ENCODE data around the gene NR2F1-AS1.
"Not testable (repeated sequence)": the region's sequence is repeated elsewhere in the genome, so short reads cannot be mapped to it uniquely, and the experiment has no call there.

Gene NR2F1-AS1

DNA sequence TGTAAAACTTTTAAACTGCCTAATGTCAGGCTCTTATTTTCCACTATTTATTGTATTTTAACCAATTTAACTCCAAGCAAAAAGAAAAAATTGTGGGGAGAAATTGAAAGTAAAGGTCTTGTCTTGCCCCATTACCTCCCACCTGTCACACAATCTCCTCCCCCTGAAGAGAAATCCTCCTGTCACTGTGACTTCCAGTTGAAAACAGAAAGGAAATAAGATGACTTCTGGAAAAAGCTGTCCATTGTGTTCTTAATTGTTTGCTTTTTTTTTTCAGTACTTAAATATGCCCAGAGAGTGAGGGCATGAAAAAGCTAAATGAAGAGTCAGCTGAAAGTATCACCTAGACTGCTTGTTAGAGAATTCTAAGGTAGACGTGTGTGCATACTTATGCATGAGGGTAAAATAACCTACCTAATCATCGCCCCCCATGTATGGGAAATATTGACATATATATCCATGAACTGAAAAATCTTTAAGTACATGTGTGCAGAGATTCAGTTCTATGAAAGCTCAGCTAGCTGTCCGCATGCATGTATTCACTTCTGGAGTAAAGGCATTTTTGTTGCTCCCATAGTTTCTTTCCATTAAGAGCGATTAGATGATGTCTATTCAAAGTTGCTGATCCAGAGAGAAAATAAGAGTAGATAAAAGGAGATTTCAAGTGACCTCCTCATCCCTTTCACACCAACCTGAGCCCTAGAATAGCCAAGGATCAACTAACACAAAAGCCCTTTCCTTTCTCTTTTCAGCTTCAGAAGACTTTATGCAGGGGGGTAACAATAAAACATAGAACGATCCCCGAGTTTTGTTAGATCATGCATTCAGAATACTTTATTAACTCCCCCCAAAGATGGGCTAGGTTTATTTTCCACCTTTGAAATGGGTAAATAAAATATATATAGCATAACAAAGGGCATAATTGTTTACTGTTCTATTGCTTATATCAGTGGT lies 5.3 kb downstream of the NR2F1-AS1 start:
- no peak for DNase-seq

DNA sequence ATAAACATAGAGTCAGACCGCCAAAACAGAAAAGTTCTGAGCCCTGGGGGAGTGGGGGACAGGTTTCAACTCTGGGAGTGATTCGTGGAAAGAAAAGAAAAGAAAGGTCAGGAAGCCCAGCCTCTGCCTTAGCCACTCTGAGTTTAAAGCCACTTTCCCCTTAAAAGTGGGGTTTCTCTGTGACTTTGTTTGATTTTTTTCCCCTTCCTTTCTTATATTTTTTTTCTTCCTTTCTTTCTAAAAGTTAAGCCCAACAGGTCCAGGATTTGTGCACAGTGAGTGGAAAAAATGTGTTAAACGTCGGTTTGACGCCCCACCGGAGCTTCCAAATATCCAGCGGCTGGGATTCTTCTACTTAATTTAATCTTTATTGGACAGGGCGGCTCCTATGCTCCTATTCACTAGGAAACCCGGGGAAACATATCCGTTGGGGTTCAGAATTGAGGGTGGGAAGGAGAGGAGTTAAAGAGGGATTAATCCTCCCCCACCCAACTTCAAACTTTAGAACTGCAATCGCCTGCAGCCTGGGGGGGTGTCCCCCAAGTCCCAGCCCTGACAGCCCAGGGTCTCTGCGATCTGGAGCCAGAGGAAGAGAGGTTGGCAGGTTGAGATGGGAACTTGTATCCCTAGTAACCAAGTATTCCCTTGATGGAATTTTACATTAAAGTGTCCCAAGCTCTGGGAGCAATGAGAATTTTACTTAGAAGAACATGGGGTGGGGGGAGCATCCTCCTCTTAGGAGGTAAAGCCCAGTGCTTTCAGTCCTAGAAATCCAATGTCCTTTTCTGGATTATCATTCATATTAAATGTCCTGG lies 6.3 kb downstream of the NR2F1-AS1 start:
- no peak for DNase-seq

DNA sequence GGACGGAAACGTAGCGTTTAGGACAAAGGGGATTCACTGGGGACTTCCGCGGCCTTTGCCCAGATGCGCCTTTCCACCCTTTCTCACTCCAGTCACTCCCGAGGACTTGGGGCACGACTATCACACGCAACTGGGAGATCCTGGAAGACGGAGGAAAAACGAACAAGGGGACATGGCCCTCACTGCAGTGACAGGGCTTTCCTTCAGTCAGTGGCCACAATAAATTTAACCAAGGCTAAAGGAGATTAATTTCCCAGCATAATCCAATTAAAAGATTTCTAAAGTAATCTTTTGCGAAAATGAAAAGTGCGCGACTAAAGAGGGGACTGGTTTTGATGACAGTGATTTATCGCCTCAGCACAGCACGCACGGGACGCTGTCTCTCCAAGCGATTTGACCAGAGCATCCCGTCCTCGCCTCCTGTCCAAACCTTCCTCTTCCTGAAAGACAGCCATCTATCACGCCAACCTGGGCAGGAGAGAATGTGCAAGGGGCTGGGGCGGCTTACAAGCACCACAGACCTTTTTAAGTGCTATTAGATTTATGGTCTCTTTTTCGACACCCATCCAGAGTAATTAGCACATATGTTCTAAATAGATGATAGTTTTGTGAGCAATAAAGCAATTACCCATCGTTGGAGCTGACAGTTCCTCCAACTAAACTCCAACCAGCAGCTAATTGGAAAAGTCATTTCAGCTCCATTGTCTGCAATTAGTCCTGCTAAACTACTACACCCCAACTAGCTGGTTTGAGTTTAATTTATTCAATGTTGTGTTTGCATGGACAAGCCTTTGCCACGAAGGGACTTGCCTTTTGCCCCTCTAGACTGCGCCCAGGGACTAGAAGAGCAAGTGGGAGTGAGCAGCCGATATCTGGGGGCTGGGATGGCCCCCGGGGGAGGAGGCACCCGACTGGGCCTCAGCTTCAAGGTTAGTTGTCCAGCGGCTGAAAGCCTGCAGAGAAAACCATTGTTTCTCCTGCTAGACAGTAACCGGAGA lies 7.4 kb downstream of the NR2F1-AS1 start:
- DNase-seq = no peak

GRCh38 chr5:93572608-93573353 lies 8.2 kb downstream of the NR2F1-AS1 start:
- no peak for DNase-seq

DNA sequence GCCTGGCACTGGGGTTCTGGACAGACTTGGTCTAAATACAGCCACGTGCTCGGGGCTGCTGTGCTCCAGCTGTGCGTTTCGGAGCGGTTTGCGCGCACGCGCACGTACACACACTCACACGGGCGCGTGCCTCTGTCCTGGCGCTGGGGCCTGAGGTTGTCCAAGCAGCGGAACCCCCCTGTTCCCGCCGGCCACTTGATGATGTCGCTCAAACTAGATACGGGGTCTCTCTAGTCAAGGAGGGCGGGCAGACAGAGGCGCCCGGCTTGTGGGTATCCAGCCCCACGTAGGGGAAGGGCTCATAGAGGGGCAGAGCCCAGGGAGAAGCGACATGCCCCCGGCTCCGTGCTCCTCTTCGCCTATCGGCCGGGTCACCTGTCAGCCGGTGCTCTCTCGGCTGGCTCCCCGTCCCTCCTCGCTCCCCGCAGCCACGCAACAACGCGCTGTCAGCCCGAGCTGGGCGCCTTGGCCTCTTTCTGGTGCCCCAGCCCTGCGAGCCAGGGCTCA lies 8.9 kb downstream of the NR2F1-AS1 start:
- no peak for DNase-seq

- DNase-seq = no peak
Observed at GRCh38 chr5:93571114-93571949, 9.7 kb downstream of the NR2F1-AS1 start.

DNA sequence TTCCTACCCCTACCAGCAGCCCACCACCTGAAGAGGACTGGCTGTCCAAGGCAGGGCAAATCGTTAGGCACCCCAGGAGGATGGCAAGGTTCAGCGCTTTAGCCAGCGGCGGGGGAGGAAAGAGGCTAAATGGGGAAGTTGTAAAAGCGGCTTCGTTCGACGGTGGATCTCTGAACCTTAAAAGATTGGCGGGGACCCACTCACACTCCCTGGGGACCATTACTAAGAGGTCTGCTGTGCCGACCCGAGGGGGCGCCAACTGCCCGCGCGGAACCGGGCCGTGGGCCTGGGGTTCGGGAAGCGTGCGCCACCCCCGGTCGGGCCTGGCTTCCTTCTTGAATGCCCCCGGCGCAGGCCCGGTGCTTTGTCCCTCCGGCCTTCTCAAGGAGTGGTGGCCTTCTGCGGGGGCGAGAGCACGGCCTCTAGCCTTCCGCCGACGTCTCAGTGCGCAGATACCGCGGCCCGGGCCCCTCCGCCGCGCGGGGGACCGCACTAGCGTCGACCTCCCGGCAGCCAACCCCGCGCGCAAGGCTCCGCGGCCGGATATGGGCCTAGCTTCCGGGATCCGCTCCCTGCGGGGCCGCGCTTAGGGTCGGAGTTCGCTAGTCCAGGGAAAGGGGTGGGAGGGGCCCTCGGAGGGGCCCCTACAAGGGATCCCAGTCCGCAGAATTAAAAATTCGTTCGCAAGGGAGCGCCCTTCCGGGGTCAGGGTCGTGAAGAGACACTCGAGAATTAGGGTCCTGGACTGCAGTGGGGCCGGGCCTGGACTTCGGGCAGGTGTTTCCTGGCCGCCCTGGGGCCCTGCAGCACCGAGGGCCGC lies 10.5 kb downstream of the NR2F1-AS1 start:
- no peak for DNase-seq

DNA sequence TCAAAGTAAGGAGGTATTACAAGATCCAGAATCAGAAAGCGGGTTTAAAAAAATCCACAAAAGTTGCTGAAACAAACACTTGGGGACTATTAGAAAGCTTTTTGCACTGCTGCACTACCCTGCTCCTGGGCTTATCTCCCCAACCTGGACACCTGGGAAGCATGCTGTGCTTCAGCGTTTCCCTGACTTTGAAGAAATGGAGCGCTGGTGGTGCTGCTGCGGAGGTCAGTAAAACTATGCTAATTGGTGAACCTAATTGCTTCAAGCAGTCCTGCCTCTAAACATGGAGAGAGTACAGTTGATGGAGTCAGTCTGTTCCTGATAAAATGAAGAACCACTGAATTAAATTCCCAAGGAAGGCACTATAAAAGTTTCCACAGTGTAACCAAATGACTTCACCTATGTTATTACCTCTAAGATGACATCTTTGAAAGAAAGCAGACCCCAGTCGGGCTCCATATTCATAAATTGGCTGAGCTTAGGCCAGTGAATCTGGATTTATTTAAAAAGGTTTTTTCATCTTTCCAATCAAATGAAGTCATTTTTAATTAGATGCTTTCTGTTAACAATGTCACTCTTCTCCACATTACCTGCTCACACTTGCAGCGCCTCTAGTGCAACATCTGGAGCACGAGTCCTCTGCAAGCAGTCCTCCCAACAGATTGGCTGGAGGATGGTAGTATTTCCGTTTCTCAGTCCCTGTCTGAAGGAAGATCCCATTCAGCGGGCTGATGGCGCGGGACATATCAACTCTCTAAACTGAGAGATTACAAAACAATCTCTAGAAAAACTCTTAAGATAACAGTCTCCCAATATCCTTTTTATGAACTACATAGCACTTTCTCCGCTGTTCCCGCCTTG lies 11.5 kb downstream of the NR2F1-AS1 start:
- DNase-seq = no peak

- no peak for DNase-seq
Observed at GRCh38 chr5:93567424-93567823, 13.6 kb downstream of the NR2F1-AS1 start.

GRCh38 chr5:93566091-93566490 lies 14.9 kb downstream of the NR2F1-AS1 start:
- DNase-seq = no peak

DNA sequence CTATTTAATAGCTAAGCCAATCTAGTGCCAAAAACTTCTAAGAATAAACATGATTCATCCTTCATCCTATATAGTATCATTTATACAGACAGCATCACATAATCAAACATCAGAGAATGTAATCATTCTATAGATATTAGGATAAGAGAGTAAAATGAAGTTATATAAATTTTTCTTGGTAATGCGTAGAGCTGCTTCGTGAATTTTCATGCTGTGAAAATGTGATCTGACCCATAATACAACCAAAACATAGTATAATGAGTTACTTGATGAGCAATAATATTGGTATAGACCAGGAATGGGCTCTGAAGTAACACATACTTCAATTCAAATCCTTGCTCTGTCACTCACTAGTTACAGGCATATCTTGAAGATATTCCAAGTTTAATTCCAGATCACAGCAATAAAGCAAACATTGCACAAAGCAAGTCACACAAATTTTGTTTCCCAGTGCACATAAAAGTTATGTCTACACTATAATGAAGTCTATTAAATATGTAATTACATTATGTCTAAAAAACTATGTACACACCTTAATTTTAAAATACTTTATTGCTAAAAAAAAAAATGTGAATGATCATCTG lies 23.9 kb downstream of the NR2F1-AS1 start:
- no peak for DNase-seq

- DNase-seq = not testable (repeated sequence)
Observed at GRCh38 chr5:93549594-93549993, 31.4 kb downstream of the NR2F1-AS1 start.

DNA sequence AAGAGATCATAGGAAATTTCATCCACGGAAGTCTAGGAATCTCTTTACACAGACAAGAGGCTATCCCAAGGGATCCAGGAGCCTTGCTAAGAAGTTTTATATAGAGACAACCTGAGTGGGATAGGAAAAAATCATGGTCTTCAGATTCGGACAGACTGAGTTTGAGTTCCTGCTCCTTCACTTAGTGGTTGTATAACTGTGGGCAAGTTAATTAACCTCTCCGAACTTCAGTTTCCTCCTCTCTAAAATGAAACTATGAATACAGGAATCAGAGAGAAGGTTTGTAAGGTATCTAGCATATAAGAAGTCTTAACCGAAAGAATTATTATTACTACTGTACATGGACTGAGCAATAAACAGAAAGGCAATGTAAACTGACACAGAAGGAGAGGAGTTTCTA lies 35.1 kb downstream of the NR2F1-AS1 start:
- no peak for DNase-seq

DNA sequence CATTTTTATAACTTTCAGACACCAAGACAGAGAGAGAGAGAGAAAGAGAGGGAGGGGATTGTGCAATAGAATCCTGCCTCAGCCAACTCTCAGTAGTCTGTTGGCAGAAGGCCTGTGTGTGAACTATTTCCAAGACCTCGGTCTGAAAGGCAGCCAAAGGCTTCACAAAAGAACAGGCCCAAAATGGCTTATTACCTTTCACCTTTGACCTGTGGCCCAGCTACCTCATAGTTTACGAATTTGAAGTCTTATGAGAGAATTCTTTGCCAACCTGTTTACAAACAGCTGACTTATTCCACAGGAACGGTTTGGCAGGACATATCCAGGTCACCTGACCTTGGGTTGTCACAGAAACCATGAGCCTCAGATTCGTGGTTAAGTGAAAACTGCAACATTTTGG lies 48.6 kb downstream of the NR2F1-AS1 start:
- DNase-seq = no peak

DNA sequence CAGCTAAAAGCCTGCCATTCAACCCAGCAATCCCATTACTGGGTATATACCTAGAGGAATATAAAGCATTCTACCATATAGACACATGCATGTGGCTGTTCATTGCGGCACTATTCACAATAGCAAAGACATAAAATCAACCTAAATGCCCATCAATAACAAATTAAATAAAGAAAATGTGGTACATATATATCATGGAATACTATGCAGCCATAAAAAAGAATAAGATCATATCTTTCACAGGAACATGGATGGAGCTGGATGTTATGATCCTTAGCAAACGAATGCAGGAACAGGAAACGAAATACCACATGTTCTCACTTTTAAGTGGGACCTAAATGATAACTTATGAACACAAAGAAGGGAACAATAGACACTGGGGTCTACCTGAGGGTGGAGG lies 59.2 kb downstream of the NR2F1-AS1 start:
- DNase-seq = not testable (repeated sequence)

GRCh38 chr5:93519740-93520139 lies 61.3 kb downstream of the NR2F1-AS1 start:
- no peak for DNase-seq

DNA sequence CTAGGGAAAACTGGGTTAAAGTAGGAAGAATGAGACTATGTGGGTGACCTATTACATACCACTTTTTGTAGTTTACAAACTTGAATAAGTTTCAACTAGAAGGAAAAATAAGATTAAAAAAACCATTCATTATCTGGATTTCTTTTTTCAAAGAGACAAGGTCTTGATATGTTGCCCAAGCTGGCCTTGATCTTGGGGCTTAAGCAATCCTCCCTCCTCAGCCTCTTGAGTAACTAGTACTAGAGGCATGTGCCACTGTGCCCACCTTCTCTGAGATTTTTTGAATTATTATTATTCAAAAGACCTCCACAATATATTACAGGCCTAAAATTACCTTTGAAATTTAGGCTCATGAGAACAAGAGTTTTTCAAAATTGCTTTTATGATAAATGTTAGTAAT lies 63.2 kb downstream of the NR2F1-AS1 start:
- DNase-seq = no peak

DNA sequence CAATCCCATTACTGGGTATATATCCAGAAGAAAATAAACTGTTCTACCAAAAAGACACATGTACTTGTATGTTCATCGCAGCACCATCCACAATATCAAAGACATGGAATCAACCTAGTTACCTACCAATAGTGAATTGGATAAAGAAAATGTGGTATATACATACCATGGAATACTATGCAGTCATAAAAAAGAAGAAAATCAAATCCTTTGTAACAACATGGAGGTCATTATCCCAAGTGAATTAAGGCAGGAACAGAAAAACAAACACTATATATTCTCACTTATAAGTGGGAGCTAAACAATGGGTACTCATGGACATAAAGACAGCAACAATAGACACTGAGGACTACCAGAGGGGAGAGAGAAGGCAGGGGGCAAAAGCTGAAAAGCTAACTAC lies 67.7 kb downstream of the NR2F1-AS1 start:
- no peak for DNase-seq

Data from amniotic stem cell (primary cell).